ENCODE data around the gene SOX18. TPM values are rescaled to one million over a fixed set of nuclear protein-coding genes. Genes with fewer than 3 reads are reported as not detected.

The SOX18 gene
- total and polyA plus RNA-seq, 2 experiments from 2014 or later, result 0.21 TPM; not detected in 1

GRCh38 chr20:64042054-64042781, 7.2 kb downstream of the SOX18 start:
- peaks cover 95% of the 10 kb centered on the region for H3K27me3 ChIP-seq (ENCODE audit: insufficient read depth)
- H3K27ac ChIP-seq (ENCODE audit: low read depth), result no peak overlapping the region
- no peaks in the 10 kb centered on the region for H3K9me2 ChIP-seq (ENCODE audit: insufficient read depth)
- H3K4me1 ChIP-seq (ENCODE audit: insufficient read depth), result peaks cover 30% of the 10 kb centered on the region
- H3K27ac Mint-ChIP-seq, result no peak overlapping the region
- H3K36me3 Mint-ChIP-seq (ENCODE audit: low read depth), result no peaks in the 10 kb centered on the region; the same call in 2 of the 3 replicates
- peak overlapping the region; percentile 23; the same call in 1 of the 2 replicates for H2AFZ ChIP-seq
- peaks cover 77% of the 10 kb centered on the region for H3K27me3 Mint-ChIP-seq (ENCODE audit: insufficient read depth, low read depth, poor library complexity)
- H3K36me3 ChIP-seq (ENCODE audit: insufficient read depth), result no peaks in the 10 kb centered on the region
- peaks cover 26% of the 10 kb centered on the region for H3K4me1 Mint-ChIP-seq
- H3K79me2 ChIP-seq (replicated peaks; ENCODE audit: insufficient read depth), result no peaks in the 10 kb centered on the region
- H3K4me2 ChIP-seq, result peak overlapping the region; percentile 88
- DNase-seq (ENCODE audit: low spot score) (peak; percentile 57), ATAC-seq (no peak)
- TF ChIP-seq EZH2phosphoT487 (IDR thresholded peaks at IDR 0.05; ENCODE audit: unreplicated experiment) (no peak), EZH2 (IDR thresholded peaks at IDR 0.05; ENCODE audit: low read depth, unreplicated experiment) (peak; percentile 79), ZNF462 (CRISPR knock-in tag; IDR thresholded peaks at IDR 0.05) (no peak), CREB1 (CRISPR knock-in tag; IDR thresholded peaks at IDR 0.05; ENCODE audit: low read depth) (no peak), JUNB (IDR thresholded peaks at IDR 0.05; ENCODE audit: unreplicated experiment) (no peak), REST (IDR thresholded peaks at IDR 0.05; ENCODE audit: unreplicated experiment) (no peak), STAT1 (IDR thresholded peaks at IDR 0.05; ENCODE audit: unreplicated experiment) (no peak), NANOG (IDR thresholded peaks at IDR 0.05; ENCODE audit: borderline replicate concordance) (no peak)
- H3F3A ChIP-seq (replicated peaks; ENCODE audit: low read depth), result peaks cover 8% of the 10 kb centered on the region; the same call in 1 of the 2 replicates
- peak overlapping the region; percentile 64 for H3K4me3 Mint-ChIP-seq
- peak overlapping the region; percentile 63 for H3K4me3 ChIP-seq
- no peaks in the 10 kb centered on the region for H3K9me3 Mint-ChIP-seq
- no peaks in the 10 kb centered on the region for H4K20me1 ChIP-seq (replicated peaks; ENCODE audit: insufficient read depth)

All from GM23338 (cell line).